Measurements from ENCODE around the gene LIPF. TPM values are rescaled to one million over a fixed set of nuclear protein-coding genes. Genes with fewer than 3 reads are reported as not detected.

LIPF gene
- total RNA-seq, 1 experiment from 2014 or later = not detected

GRCh38 chr10:88707429-88708155 lies 43.4 kb downstream of the LIPF start:
- H3K79me2 ChIP-seq (ENCODE audit: insufficient read depth, low read length) = no peaks in the 10 kb centered on the region
- H3K4me2 ChIP-seq (ENCODE audit: low read length) = peak overlapping the region; percentile 66
- H4K20me1 ChIP-seq (ENCODE audit: insufficient read depth) = no peaks in the 10 kb centered on the region
- ChIA-PET RAD21 (ENCODE audit: low non-redundant PET in 1 of 2, low total read pairs in 2 of 2, uncharacterized antibody in 2 of 2, unreplicated experiment in 2 of 2) (no interaction called here), CTCF (interaction anchor here (0.8 to 1.2 kb wide), 2 partner anchors 15 to 21 kb away, joined by 3 to 4 read pairs; no protein-coding TSS in a partner anchor), POLR2A (no interaction called here)
- ATAC-seq = peak; percentile 77
- intact Hi-C loops (cut with micrococcal nuclease) = no loop called here
- H3K27ac ChIP-seq (ENCODE audit: low read depth, low read length) = no peak overlapping the region
- H3K9me2 ChIP-seq (ENCODE audit: insufficient read depth) = no peaks in the 10 kb centered on the region
- peaks cover 25 to 40% of the 10 kb centered on the region in 2 experiments for H3K4me1 ChIP-seq (ENCODE audit: control insufficient read depth in 1 of 2, insufficient read depth in 2 of 2, low read length in 2 of 2)
- BruUV-seq (replicated peaks) = no TSS peak
- no peaks in the 10 kb centered on the region for H3K9me3 ChIP-seq (ENCODE audit: control insufficient read depth in 1 of 2, insufficient read depth in 1 of 2, low read depth in 1 of 2, low read length in 2 of 2)
- peak overlapping the region; percentile 58 for H2AFZ ChIP-seq (ENCODE audit: low read depth, low read length, poor library complexity, severe bottlenecking)
- no peak overlapping the region for H3K9ac ChIP-seq (ENCODE audit: low read length)
- H3K27me3 ChIP-seq (ENCODE audit: insufficient read depth, low read length) = no peaks in the 10 kb centered on the region
- H3K36me3 ChIP-seq (ENCODE audit: control insufficient read depth in 1 of 2, insufficient read depth in 2 of 2, low read length in 2 of 2) = no peaks in the 10 kb centered on the region
- H3K4me3 ChIP-seq (replicated peaks in 1 of 2; ENCODE audit: low read depth in 1 of 2, low read length in 2 of 2) = peak overlapping the region in 1 of 2 experiments; percentile 16; a peak in 1 of 4 replicates
- DNase-seq (ENCODE audit: low read depth, low spot score) = peak; percentile 69
- TF ChIP-seq ZFX (IDR thresholded peaks at IDR 0.05) (no peak), JUND (IDR thresholded peaks at IDR 0.05) (peak; percentile 91), EZH2 (IDR thresholded peaks at IDR 0.05) (no peak), SRF (IDR thresholded peaks at IDR 0.05; ENCODE audit: low read depth) (peak; percentile 39; the same call in 1 of the 2 replicates), SP1 (IDR thresholded peaks at IDR 0.05; ENCODE audit: low read depth) (peak; percentile 72), ATF3 (IDR thresholded peaks at IDR 0.05) (no peak), TCF7L2 (IDR thresholded peaks at IDR 0.05; ENCODE audit: borderline replicate concordance, extremely low read depth, insufficient read depth, insufficient read length) (no peak), CBX3 (IDR thresholded peaks at IDR 0.05; ENCODE audit: low read depth) (peak; percentile 48; the same call in 1 of the 2 replicates), YY1 (IDR thresholded peaks at IDR 0.05; ENCODE audit: extremely low read depth, insufficient replicate concordance, low read depth, low read length) (no peak), ELF1 (IDR thresholded peaks at IDR 0.05; ENCODE audit: borderline replicate concordance, low read depth) (peak; percentile 37), CEBPB (IDR thresholded peaks at IDR 0.05; ENCODE audit: low read depth) (peak; percentile 66), CTCF (IDR thresholded peaks at IDR 0.05 in 2 of 3, conservative IDR thresholded peaks at IDR 0.05 in 1 of 3; ENCODE audit: borderline replicate concordance in 1 of 3, insufficient read depth in 1 of 3, low read depth in 2 of 3, low read length in 2 of 3) (no peak), ZBTB33 (IDR thresholded peaks at IDR 0.05; ENCODE audit: extremely low read depth, insufficient replicate concordance, low read length) (no peak), REST (IDR thresholded peaks at IDR 0.05; ENCODE audit: low read depth) (no peak), RAD21 (IDR thresholded peaks at IDR 0.05; ENCODE audit: low read depth) (peak; percentile 20; the same call in 1 of the 2 replicates), EGR1 (IDR thresholded peaks at IDR 0.05; ENCODE audit: low read depth) (peak; percentile 64), FOSL1 (IDR thresholded peaks at IDR 0.05; ENCODE audit: low read depth) (peak; percentile 93), POLR2AphosphoS5 (IDR thresholded peaks at IDR 0.05; ENCODE audit: low read depth, low read length) (no peak), MAX (IDR thresholded peaks at IDR 0.05) (peak; percentile 40; the same call in 1 of the 2 replicates)

Data from HCT116 (cell line).